Tibial nerve (tissue), 4 donors: Measurements from ENCODE around the gene RTN1.

Experiments
- EP300 ChIP-seq, 2 donors: sonication (generic); formaldehyde crosslinking; IDR thresholded peaks; one replicate each; pipeline ENCODE4 v1.6.1; 2017; ENCODE audit warnings: antibody characterized with exemption in 2 of 2, mild to moderate bottlenecking in 1 of 2
- POLR2A ChIP-seq, 2 donors: fragments of 450-650 bp; IDR thresholded peaks; one replicate each; pipeline ENCODE4 v1.6.1; 2017; ENCODE audit warnings: antibody characterized with exemption in 2 of 2, mild to moderate bottlenecking in 2 of 2, moderate library complexity in 2 of 2
- TF ChIP-seq, protein P1 (sequence below), 5 experiments: fragments of 200-600 bp in 3 of 5; fragments of 450-650 bp in 2 of 5; sonication (generic) in 3 of 5; IDR thresholded peaks; one replicate each; pipeline ENCODE4 v1.5.1; 2016 to 2019; ENCODE audit warnings: antibody characterized with exemption in 5 of 5, mild to moderate bottlenecking in 3 of 5, moderate library complexity in 2 of 5

DNA sequence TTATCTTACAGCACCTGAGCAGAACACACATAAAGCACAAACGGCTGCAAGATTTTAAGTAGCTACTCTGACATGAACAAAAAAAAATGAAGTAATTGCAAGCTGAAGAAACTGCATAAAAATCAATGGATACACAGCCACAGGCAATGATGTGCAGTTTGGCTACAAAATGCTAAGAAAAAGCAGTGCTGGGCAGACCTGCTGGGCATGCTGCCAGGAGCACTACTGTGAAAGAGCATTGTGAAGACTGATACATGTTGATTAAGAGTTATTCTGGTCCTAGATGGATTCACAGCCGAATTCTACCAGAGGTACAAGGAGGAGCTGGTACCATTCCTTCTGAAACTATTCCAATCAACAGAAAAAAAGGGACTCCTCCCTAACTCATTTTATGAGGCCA, 20.1 kb upstream of the RTN1 start:
- TF ChIP-seq EP300 (IDR thresholded peaks at IDR 0.05): no peak
- TF ChIP-seq, protein P1, sequence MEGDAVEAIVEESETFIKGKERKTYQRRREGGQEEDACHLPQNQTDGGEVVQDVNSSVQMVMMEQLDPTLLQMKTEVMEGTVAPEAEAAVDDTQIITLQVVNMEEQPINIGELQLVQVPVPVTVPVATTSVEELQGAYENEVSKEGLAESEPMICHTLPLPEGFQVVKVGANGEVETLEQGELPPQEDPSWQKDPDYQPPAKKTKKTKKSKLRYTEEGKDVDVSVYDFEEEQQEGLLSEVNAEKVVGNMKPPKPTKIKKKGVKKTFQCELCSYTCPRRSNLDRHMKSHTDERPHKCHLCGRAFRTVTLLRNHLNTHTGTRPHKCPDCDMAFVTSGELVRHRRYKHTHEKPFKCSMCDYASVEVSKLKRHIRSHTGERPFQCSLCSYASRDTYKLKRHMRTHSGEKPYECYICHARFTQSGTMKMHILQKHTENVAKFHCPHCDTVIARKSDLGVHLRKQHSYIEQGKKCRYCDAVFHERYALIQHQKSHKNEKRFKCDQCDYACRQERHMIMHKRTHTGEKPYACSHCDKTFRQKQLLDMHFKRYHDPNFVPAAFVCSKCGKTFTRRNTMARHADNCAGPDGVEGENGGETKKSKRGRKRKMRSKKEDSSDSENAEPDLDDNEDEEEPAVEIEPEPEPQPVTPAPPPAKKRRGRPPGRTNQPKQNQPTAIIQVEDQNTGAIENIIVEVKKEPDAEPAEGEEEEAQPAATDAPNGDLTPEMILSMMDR (IDR thresholded peaks at IDR 0.05): no peak
- no peak for TF ChIP-seq POLR2A (IDR thresholded peaks at IDR 0.05)
